Thyroid gland (tissue), 4 donors: ENCODE results near the gene SHISA4. TPM values are rescaled to one million over a fixed set of nuclear protein-coding genes. Genes with fewer than 3 reads are reported as not detected.
"Not testable (repeated sequence)": the region's sequence is repeated elsewhere in the genome, so short reads cannot be mapped to it uniquely, and the experiment has no call there.

Experiments
- DNase-seq, 2 donors: peaks; one replicate each; pipeline ENCODE4 v3.0.0-alpha.2; 2019
- H3K27ac ChIP-seq, 3 donors: fragments of 200-600 bp; sonication (generic); 1 replicate in 2 of 3; 2 replicates in 1 of 3; pipeline ENCODE4 v1.5.1; 2016 to 2019; ENCODE audit warnings: mild to moderate bottlenecking in 1 of 3, moderate library complexity in 1 of 3
- H3K27me3 ChIP-seq: fragments of 200-600 bp; sonication (generic); one replicate; pipeline ENCODE4 v1.5.1; 2019
- H3K36me3 ChIP-seq, 2 donors: fragments of 200-600 bp; sonication (generic); one replicate each; pipeline ENCODE4 v1.5.1; 2016 to 2019
- H3K4me1 ChIP-seq, 2 donors: fragments of 200-600 bp; sonication (generic); one replicate each; pipeline ENCODE4 v1.5.1; 2017 to 2019
- H3K4me3 ChIP-seq, 3 donors: fragments of 200-600 bp; sonication (generic); replicated peaks in 1 of 3; 1 replicate in 2 of 3; 2 replicates in 1 of 3; pipeline ENCODE4 v1.5.1; 2016; ENCODE audit warnings: mild to moderate bottlenecking in 1 of 3
- H3K9me3 ChIP-seq: fragments of 200-600 bp; sonication (generic); one replicate; pipeline ENCODE4 v1.5.1; 2017
- POLR2A ChIP-seq, 2 donors: fragments of 450-650 bp; IDR thresholded peaks; one replicate each; pipeline ENCODE4 v1.6.1; 2017; ENCODE audit warnings: antibody characterized with exemption in 2 of 2, mild to moderate bottlenecking in 2 of 2, moderate library complexity in 1 of 2
- WGBS, 2 donors: methylation state at CpG; one replicate each; pipeline ENCODE4 v1.1.5; 2017; 5-methylcytosine and 5-hydroxymethylcytosine counted together
- intact Hi-C: fragments of 100-400 bp; cut with DNase I; formaldehyde crosslinking; loops from one replicate; pipeline ENCODE4 v1.15.1; 2023
- total RNA-seq, 4 donors: library from RNA; depleted of rRNA; stranded (reverse); fragments of >200 nt; gene quantifications; one replicate each; pipeline ENCODE4 v1.2.3, GENCODE V29; 2016
- TF ChIP-seq, protein P1 (sequence below), 6 experiments: fragments of 200-600 bp in 3 of 6; fragments of 450-650 bp in 3 of 6; sonication (generic) in 3 of 6; IDR thresholded peaks; one replicate each; pipeline ENCODE4 v1.5.1; 2016 to 2019; ENCODE audit warnings: antibody characterized with exemption in 6 of 6, mild to moderate bottlenecking in 2 of 6, inconsistent platforms in 1 of 6, moderate library complexity in 1 of 6

The SHISA4 gene
- total RNA-seq, 4 donors from 2014 or later: 28.8 to 60.3 (median 50.3) TPM

DNA sequence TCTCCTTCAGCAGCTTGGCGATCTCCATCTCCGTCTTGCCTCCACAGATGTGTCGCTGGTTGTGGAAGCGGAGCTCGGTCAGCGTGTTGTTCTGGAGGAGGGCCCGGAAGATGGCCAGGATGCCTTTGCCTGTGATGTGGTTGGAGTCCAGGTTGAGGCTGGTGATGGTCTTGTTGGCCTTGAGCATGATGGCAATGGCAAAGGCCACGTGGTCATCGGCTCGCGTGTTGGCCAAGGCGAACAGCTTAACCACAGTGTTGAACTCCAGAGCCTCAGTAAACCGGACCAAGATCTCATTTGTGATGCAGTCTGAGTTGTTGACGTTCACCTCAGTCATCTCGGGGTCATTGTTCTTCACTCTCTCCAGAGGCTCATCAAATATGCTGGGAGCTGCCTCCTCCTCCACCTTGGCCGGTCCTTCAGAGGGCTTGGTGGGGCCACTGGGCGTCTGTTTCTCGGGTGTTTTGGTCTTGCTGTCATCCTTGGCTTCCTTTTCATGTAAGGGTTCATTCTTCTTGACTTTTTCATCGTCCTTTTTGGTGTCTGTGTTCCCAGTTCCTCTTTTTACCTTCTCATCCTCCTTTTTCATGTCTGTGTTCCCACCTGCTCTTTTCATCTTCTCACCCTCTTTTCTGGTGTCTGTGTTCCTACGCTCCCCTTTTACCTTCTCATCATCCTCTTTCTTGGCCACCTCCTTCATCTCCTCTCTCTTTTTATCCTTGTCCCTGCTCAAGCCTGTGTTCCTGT is 11.2 kb downstream of the SHISA4 start:
- H3K4me3 ChIP-seq: no peak overlapping the region
- H3K27me3 ChIP-seq: no peaks in the 10 kb centered on the region
- peaks cover 53 to 61% of the 10 kb centered on the region in 2 donors for H3K4me1 ChIP-seq
- peak overlapping the region; percentile 84 to 96 (median 84) for H3K27ac ChIP-seq
- WGBS, 2 donors: 94 to 95% methylated on average over 20 of the region's 20 CpGs
- no peak for DNase-seq
- TF ChIP-seq POLR2A (IDR thresholded peaks at IDR 0.05): no peak
- TF ChIP-seq, protein P1, sequence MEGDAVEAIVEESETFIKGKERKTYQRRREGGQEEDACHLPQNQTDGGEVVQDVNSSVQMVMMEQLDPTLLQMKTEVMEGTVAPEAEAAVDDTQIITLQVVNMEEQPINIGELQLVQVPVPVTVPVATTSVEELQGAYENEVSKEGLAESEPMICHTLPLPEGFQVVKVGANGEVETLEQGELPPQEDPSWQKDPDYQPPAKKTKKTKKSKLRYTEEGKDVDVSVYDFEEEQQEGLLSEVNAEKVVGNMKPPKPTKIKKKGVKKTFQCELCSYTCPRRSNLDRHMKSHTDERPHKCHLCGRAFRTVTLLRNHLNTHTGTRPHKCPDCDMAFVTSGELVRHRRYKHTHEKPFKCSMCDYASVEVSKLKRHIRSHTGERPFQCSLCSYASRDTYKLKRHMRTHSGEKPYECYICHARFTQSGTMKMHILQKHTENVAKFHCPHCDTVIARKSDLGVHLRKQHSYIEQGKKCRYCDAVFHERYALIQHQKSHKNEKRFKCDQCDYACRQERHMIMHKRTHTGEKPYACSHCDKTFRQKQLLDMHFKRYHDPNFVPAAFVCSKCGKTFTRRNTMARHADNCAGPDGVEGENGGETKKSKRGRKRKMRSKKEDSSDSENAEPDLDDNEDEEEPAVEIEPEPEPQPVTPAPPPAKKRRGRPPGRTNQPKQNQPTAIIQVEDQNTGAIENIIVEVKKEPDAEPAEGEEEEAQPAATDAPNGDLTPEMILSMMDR (IDR thresholded peaks at IDR 0.05): no peak
- no peaks in the 10 kb centered on the region for H3K9me3 ChIP-seq
- intact Hi-C loops: loop anchor here (10.0 kb wide), 1 partner anchor 215 kb away; no protein-coding TSS in a partner anchor
- H3K36me3 ChIP-seq: no peaks in the 10 kb centered on the region

DNA sequence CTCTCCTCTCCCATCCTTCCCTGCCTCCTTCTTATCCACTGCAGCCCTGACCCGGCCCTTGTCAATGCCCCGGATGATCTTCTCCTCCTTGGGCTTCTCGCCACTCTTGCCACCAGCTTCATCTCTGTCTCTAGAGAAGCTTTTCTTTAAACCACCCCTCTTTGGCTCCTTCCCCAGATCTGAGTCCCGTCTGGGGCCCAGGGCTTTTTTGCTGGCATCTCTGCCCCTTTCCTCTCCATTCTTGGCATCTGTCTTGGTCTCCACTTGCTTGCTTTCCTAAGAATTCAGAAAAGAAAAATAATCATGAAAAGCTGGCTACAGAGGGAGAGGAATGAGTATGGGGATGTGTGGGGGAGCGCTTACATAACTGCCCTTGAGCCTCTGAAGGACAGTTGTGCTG is 11.8 kb downstream of the SHISA4 start:
- H3K4me1 ChIP-seq: peaks cover 59 to 67% of the 10 kb centered on the region in 2 donors
- TF ChIP-seq POLR2A (IDR thresholded peaks at IDR 0.05): peak in 1 of 2 donors; percentile 49
- TF ChIP-seq, protein P1 (IDR thresholded peaks at IDR 0.05): no peak
- peak; percentile 66 to 70 for DNase-seq

DNA sequence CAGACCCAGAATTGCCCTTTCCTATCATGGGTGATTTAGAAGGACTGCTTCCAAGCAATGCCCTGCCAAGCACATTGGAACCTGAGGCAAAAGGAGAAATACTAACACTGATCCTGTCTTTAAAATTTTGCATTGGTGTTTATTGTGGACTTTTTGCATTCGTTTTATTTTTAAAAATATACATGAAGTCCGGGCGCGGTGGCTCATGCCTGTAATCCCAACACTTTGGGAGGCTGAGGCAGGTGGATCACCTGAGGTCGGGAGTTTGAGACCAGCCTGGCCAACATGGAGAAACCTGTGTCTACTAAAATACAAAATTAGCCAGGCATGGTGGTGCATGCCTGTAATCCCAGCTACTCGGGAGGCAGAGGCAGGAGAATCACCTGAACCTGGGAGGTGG is 12.3 kb downstream of the SHISA4 start:
- H3K4me3 ChIP-seq, H3K36me3 ChIP-seq, H3K27me3 ChIP-seq, intact Hi-C loops, DNase-seq, H3K9me3 ChIP-seq: not testable (repeated sequence)
- TF ChIP-seq POLR2A (IDR thresholded peaks at IDR 0.05): peak in 1 of 2 donors; percentile 2
- H3K27ac ChIP-seq: peak overlapping the region; percentile 84 to 96 (median 84)
- 88 to 93% methylated on average over 6 of the region's 6 CpGs for WGBS, 2 donors
- H3K4me1 ChIP-seq: peaks cover 64 to 71% of the 10 kb centered on the region in 2 donors

More for the DNA sequence above, 11.8 kb downstream of the SHISA4 start:
- no peak overlapping the region for H3K4me3 ChIP-seq
- H3K27ac ChIP-seq: peak overlapping the region; percentile 84 to 96 (median 84)
- H3K9me3 ChIP-seq: no peaks in the 10 kb centered on the region
- 24 to 39% methylated on average over 5 of the region's 5 CpGs for WGBS, 2 donors
- intact Hi-C loops: no loop called here
- H3K36me3 ChIP-seq: no peaks in the 10 kb centered on the region
- H3K27me3 ChIP-seq: no peaks in the 10 kb centered on the region

DNA sequence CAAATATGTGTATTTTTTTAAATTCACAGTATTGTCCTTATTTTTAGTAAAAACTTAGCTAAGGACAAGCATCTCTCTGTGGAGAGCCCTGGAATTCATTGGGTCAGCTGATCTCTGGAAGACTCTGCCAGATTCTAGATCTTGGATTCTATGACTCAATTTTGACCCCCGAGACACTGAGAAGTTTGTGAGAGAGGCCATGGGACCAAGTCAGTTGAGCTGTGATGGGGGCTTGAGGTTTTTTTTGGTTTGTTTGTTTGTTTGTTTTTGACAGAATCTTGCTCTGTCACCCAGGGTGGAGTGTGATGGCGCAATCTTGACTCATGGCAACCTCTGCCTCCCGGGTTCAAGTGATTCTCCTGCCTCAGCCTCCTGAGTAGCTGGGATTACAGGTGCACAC is 13.5 kb downstream of the SHISA4 start:
- TF ChIP-seq, protein P1 (IDR thresholded peaks at IDR 0.05): no peak
- no peak for TF ChIP-seq POLR2A (IDR thresholded peaks at IDR 0.05)
- WGBS, 2 donors: 77 to 78% methylated on average over 3 of the region's 3 CpGs
- no peak for DNase-seq
- intact Hi-C loops: no loop called here
- H3K9me3 ChIP-seq: no peaks in the 10 kb centered on the region
- no peak overlapping the region for H3K4me3 ChIP-seq
- no peaks in the 10 kb centered on the region for H3K27me3 ChIP-seq
- no peaks in the 10 kb centered on the region for H3K36me3 ChIP-seq
- H3K4me1 ChIP-seq: peaks cover 64 to 78% of the 10 kb centered on the region in 2 donors
- peak overlapping the region; percentile 88 to 98 (median 96) for H3K27ac ChIP-seq

DNA sequence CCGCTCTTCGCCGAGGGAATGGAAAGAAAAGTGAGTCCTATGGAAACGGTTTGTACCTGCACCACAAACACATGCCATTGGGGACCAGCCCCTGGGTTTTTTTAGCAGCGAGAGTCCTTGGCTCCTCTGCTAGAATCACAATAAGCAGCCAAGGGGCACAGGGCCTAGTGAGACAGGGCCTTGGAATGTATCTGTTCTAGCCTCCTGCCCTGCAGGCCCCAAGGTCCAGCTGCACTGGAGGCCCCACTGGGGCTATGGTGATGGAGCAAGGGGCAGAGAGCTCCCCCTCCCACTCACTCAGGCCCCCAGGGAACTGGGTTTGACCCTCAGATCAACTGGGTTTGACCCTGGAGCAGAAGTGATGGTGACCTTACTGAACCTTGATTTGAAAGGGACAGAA is 14.4 kb downstream of the SHISA4 start:
- TF ChIP-seq POLR2A (IDR thresholded peaks at IDR 0.05): peak in 1 of 2 donors; percentile 48
- TF ChIP-seq, protein P1 (IDR thresholded peaks at IDR 0.05): no peak
- Histone ChIP-seq H3K9me3 (no peaks in the 10 kb centered on the region), H3K27me3 (no peaks in the 10 kb centered on the region), H3K4me1 (peaks cover 73 to 88% of the 10 kb centered on the region in 2 donors), H3K36me3 (no peaks in the 10 kb centered on the region), H3K27ac (peak overlapping the region; percentile 88 to 98 (median 96)), H3K4me3 (no peak overlapping the region)
- peak; percentile 84 to 85 for DNase-seq
- intact Hi-C loops: no loop called here
- WGBS, 2 donors: 23 to 31% methylated on average over 5 of the region's 5 CpGs
